Measurements from ENCODE around the gene C1orf52. TPM values are rescaled to one million over a fixed set of nuclear protein-coding genes. Genes with fewer than 3 reads are reported as not detected.
A peak's percentile ranks its signal among the peaks of the same experiment; 100 is the strongest.

Gene C1orf52
- 10 to 100 TPM; 23.5 to 24.6 TPM for total RNA-seq

GRCh38 chr1:85259118-85259911, at the start of gene C1orf52:
Gene C1orf52 (minus strand): TSS chr1:85259662. CDS start chr1:85259633, 29 bp downstream.
- intact Hi-C loops (cut with DNase I, micrococcal nuclease), result loop anchor here (1.0 to 5.0 kb wide), 11 partner anchors 17 to 753 kb away; partner anchors contain the start of genes BCL10 (in 2 of the 2), SYDE2 (in 2 of the 2), CTBS (in 1 of the 2) and GNG5 (in 1 of the 2)
- Mint-ChIP-seq H3K4me1 (peaks cover 39% of the 10 kb centered on the region), H3K27ac (peak within 1 kb of the TSS; percentile 94), H3K4me3 (peak within 1 kb of the TSS; percentile 95), H3K9me3 (ENCODE audit: low read depth) (peaks cover 4% of the 10 kb centered on the region), H3K27me3 (no peaks in the 10 kb centered on the region), H3K36me3 (ENCODE audit: low read depth) (peaks cover 32% of the 10 kb centered on the region)
- DNase-seq, result peak; percentile 99
- POLR2A ChIA-PET, result interaction anchor here (0.9 to 2.0 kb wide), 5 partner anchors 15 to 314 kb away, joined by 3 to 8 read pairs (median 5); partner anchors contain the start of gene BCL10
- CTCF ChIA-PET, result interaction anchor here (0.5 to 4.5 kb wide), 33 partner anchors 8 to 1429 kb away, joined by 3 to 36 read pairs (median 4); partner anchors contain the start of genes BCL10 and CTBS
- peak; percentile 97 for ATAC-seq

- Mint-ChIP-seq H3K36me3 (ENCODE audit: low read depth) (no peaks in the 10 kb centered on the region), H3K27me3 (peaks cover 35% of the 10 kb centered on the region), H3K27ac (no peak overlapping the region), H3K4me1 (peaks cover 8% of the 10 kb centered on the region), H3K4me3 (no peak overlapping the region), H3K9me3 (ENCODE audit: low read depth) (no peaks in the 10 kb centered on the region)
- intact Hi-C loops (cut with DNase I, micrococcal nuclease), result loop anchor here (1.0 to 10.0 kb wide), 7 partner anchors 156 to 709 kb away; partner anchors contain the start of genes CCN1 (in 1 of the 2), DDAH1 (in 1 of the 2) and ZNHIT6 (in 1 of the 2)
- ATAC-seq, result no peak
- ChIA-PET CTCF (interaction anchor here (0.7 to 2.8 kb wide), 17 partner anchors 8 to 710 kb away, joined by 3 to 15 read pairs (median 4); partner anchors contain the start of genes CCN1 and ZNHIT6), POLR2A (no interaction called here)
- no peak for DNase-seq
These were observed 49.4 kb upstream of the C1orf52 start for GRCh38 chr1:85308833-85309350.

- intact Hi-C loops (cut with DNase I, micrococcal nuclease), result loop anchor here (1.0 to 10.0 kb wide), 7 partner anchors 157 to 710 kb away; partner anchors contain the start of genes CCN1 (in 1 of the 2), DDAH1 (in 1 of the 2) and ZNHIT6 (in 1 of the 2)
- no peaks in the 10 kb centered on the region for H3K36me3 Mint-ChIP-seq (ENCODE audit: low read depth)
- H3K4me1 Mint-ChIP-seq, result peaks cover 8% of the 10 kb centered on the region
- H3K9me3 Mint-ChIP-seq (ENCODE audit: low read depth), result no peaks in the 10 kb centered on the region
- ChIA-PET CTCF (interaction anchor here (0.6 to 2.8 kb wide), 17 partner anchors 8 to 710 kb away, joined by 3 to 15 read pairs (median 4); partner anchors contain the start of genes CCN1 and ZNHIT6), POLR2A (no interaction called here)
- DNase-seq, result peak; percentile 84
- no peak overlapping the region for H3K27ac Mint-ChIP-seq
- no peak overlapping the region for H3K4me3 Mint-ChIP-seq
- H3K27me3 Mint-ChIP-seq, result peaks cover 35% of the 10 kb centered on the region
- peak; percentile 94 for ATAC-seq
These were observed 48.7 kb upstream of the C1orf52 start for GRCh38 chr1:85307987-85308832.

GRCh38 chr1:85306236-85306635, 46.8 kb upstream of the C1orf52 start:
- Mint-ChIP-seq H3K36me3 (ENCODE audit: low read depth) (no peaks in the 10 kb centered on the region), H3K27me3 (peaks cover 41% of the 10 kb centered on the region), H3K4me3 (no peak overlapping the region), H3K27ac (no peak overlapping the region), H3K9me3 (ENCODE audit: low read depth) (no peaks in the 10 kb centered on the region), H3K4me1 (peaks cover 8% of the 10 kb centered on the region)
- intact Hi-C loops (cut with DNase I, micrococcal nuclease), result loop anchor here (10.0 kb wide), 3 partner anchors 159 to 579 kb away; partner anchors contain the start of genes DDAH1 (in 1 of the 2) and ZNHIT6 (in 1 of the 2)
- DNase-seq (no peak), ATAC-seq (no peak)
- POLR2A ChIA-PET, result no interaction called here
- CTCF ChIA-PET, result interaction anchor here (1.0 kb wide), 1 partner anchor 31 kb away, joined by 3 read pairs; no protein-coding TSS in a partner anchor

- Mint-ChIP-seq H3K4me3 (no peak overlapping the region), H3K36me3 (ENCODE audit: low read depth) (no peaks in the 10 kb centered on the region), H3K27ac (no peak overlapping the region), H3K27me3 (peaks cover 24% of the 10 kb centered on the region), H3K9me3 (ENCODE audit: low read depth) (no peaks in the 10 kb centered on the region), H3K4me1 (peaks cover 9% of the 10 kb centered on the region)
- DNase-seq (no peak), ATAC-seq (no peak)
- CTCF ChIA-PET, result interaction anchor here (1.7 kb wide), 1 partner anchor 12 kb away, joined by 4 read pairs; no protein-coding TSS in a partner anchor
- POLR2A ChIA-PET, result no interaction called here
- intact Hi-C loops (cut with DNase I, micrococcal nuclease), result loop anchor here (10.0 kb wide), 3 partner anchors 161 to 581 kb away; partner anchors contain the start of genes DDAH1 (in 1 of the 2) and ZNHIT6 (in 1 of the 2)
These were observed 44.1 kb upstream of the C1orf52 start for GRCh38 chr1:85303440-85304162.

- POLR2A ChIA-PET, result no interaction called here
- CTCF ChIA-PET, result interaction anchor here (0.6 kb wide), 1 partner anchor 46 kb away, joined by 3 read pairs; no protein-coding TSS in a partner anchor
- Mint-ChIP-seq H3K36me3 (ENCODE audit: low read depth) (peaks cover 2% of the 10 kb centered on the region), H3K27ac (no peak overlapping the region), H3K27me3 (peaks cover 29% of the 10 kb centered on the region), H3K4me1 (peaks cover 22% of the 10 kb centered on the region), H3K9me3 (ENCODE audit: low read depth) (no peaks in the 10 kb centered on the region), H3K4me3 (no peak overlapping the region)
- no peak for DNase-seq
- no peak for ATAC-seq
- intact Hi-C loops (cut with DNase I, micrococcal nuclease), result loop anchor here (10.0 kb wide), 3 partner anchors 165 to 585 kb away; partner anchors contain the start of genes DDAH1 (in 1 of the 2) and ZNHIT6 (in 1 of the 2)
These were observed 40.7 kb upstream of the C1orf52 start for GRCh38 chr1:85300140-85300539.

GRCh38 chr1:85297855-85298629, 38.6 kb upstream of the C1orf52 start:
- Mint-ChIP-seq H3K27ac (peak overlapping the region; percentile 72), H3K27me3 (peaks cover 30% of the 10 kb centered on the region), H3K36me3 (ENCODE audit: low read depth) (peaks cover 2% of the 10 kb centered on the region), H3K4me3 (peak overlapping the region; percentile 56), H3K9me3 (ENCODE audit: low read depth) (no peaks in the 10 kb centered on the region), H3K4me1 (peaks cover 26% of the 10 kb centered on the region)
- POLR2A ChIA-PET, result interaction anchor here (0.5 to 1.0 kb wide), 3 partner anchors 22 to 447 kb away, joined by 3 to 11 read pairs (median 3); partner anchors contain the start of gene BCL10
- peak; percentile 88 for DNase-seq
- ATAC-seq, result peak; percentile 93
- CTCF ChIA-PET, result interaction anchor here (0.6 to 1.6 kb wide), 7 partner anchors 11 to 128 kb away, joined by 3 to 6 read pairs (median 4); partner anchors contain the start of gene BCL10
- intact Hi-C loops (cut with DNase I, micrococcal nuclease), result loop anchor here (1.0 to 5.0 kb wide), 5 partner anchors 22 to 606 kb away; partner anchors contain the start of genes BCL10 (in 2 of the 2), SSX2IP (in 1 of the 2) and ZNHIT6 (in 1 of the 2)

- Mint-ChIP-seq H3K9me3 (ENCODE audit: low read depth) (no peaks in the 10 kb centered on the region), H3K27ac (peak overlapping the region; percentile 72), H3K4me3 (peak overlapping the region; percentile 56), H3K4me1 (peaks cover 26% of the 10 kb centered on the region), H3K27me3 (peaks cover 29% of the 10 kb centered on the region), H3K36me3 (ENCODE audit: low read depth) (peaks cover 2% of the 10 kb centered on the region)
- ATAC-seq (no peak), DNase-seq (no peak)
- POLR2A ChIA-PET, result interaction anchor here (0.5 kb wide), 1 partner anchor 26 kb away, joined by 3 read pairs; no protein-coding TSS in a partner anchor
- CTCF ChIA-PET, result interaction anchor here (0.8 to 1.6 kb wide), 5 partner anchors 11 to 41 kb away, joined by 3 to 6 read pairs (median 3); partner anchors contain the start of gene BCL10
- intact Hi-C loops (cut with DNase I, micrococcal nuclease), result loop anchor here (5.0 kb wide), 2 partner anchors 410 to 605 kb away; partner anchors contain the start of genes SSX2IP (in 1 of the 2) and ZNHIT6 (in 1 of the 2)
These were observed 38.0 kb upstream of the C1orf52 start for GRCh38 chr1:85297538-85297854.

- ChIA-PET CTCF (interaction anchor here (0.9 to 1.6 kb wide), 4 partner anchors 12 to 41 kb away, joined by 3 to 6 read pairs (median 4); partner anchors contain the start of gene BCL10), POLR2A (no interaction called here)
- H3K9me3 Mint-ChIP-seq (ENCODE audit: low read depth), result no peaks in the 10 kb centered on the region
- peaks cover 26% of the 10 kb centered on the region for H3K4me1 Mint-ChIP-seq
- DNase-seq, result no peak
- peaks cover 24% of the 10 kb centered on the region for H3K27me3 Mint-ChIP-seq
- intact Hi-C loops (cut with DNase I, micrococcal nuclease), result loop anchor here (5.0 kb wide), 2 partner anchors 410 to 605 kb away; partner anchors contain the start of genes SSX2IP (in 1 of the 2) and ZNHIT6 (in 1 of the 2)
- no peak for ATAC-seq
- no peak overlapping the region for H3K27ac Mint-ChIP-seq
- no peak overlapping the region for H3K4me3 Mint-ChIP-seq
- peaks cover 2% of the 10 kb centered on the region for H3K36me3 Mint-ChIP-seq (ENCODE audit: low read depth)
These were observed 37.5 kb upstream of the C1orf52 start for GRCh38 chr1:85296980-85297379.
